ENCODE data around the gene BCAS3.

- TF ChIP-seq TSHZ2 (CRISPR knock-in tag; IDR thresholded peaks at IDR 0.05), result no peak
- no peak for TF ChIP-seq PATZ1 (CRISPR knock-in tag; IDR thresholded peaks at IDR 0.05; ENCODE audit: borderline replicate concordance)
- TF ChIP-seq ZFP3 (CRISPR knock-in tag; IDR thresholded peaks at IDR 0.05), result no peak
- TF ChIP-seq GLIS3 (CRISPR knock-in tag; IDR thresholded peaks at IDR 0.05), result no peak
- no peak for TF ChIP-seq OSR1 (CRISPR knock-in tag; IDR thresholded peaks at IDR 0.05)
- no peak for TF ChIP-seq SNAI2 (CRISPR knock-in tag; IDR thresholded peaks at IDR 0.05)
- TF ChIP-seq CREB5 (CRISPR knock-in tag; IDR thresholded peaks at IDR 0.05; ENCODE audit: low read depth), result no peak
- TF ChIP-seq ZNF70 (CRISPR knock-in tag; IDR thresholded peaks at IDR 0.05), result no peak
- no peak for TF ChIP-seq RARB (CRISPR knock-in tag; IDR thresholded peaks at IDR 0.05)
- no peak for TF ChIP-seq ISL1 (CRISPR knock-in tag; IDR thresholded peaks at IDR 0.05)
- no peak for TF ChIP-seq ZNF565 (CRISPR knock-in tag; conservative IDR thresholded peaks at IDR 0.05; ENCODE audit: low read depth)
- TF ChIP-seq CSRNP3 (CRISPR knock-in tag; IDR thresholded peaks at IDR 0.05), result no peak
- TF ChIP-seq ZFP30 (CRISPR knock-in tag; IDR thresholded peaks at IDR 0.05), result no peak
- TF ChIP-seq ARNTL (CRISPR knock-in tag; IDR thresholded peaks at IDR 0.05; ENCODE audit: borderline replicate concordance, low read depth), result no peak
These were observed 746.5 kb downstream of the BCAS3 start for GRCh38 chr17:61423967-61424649.
